Caco-2 (cell line): ENCODE data around the gene RNF223. TPM values are rescaled to one million over a fixed set of nuclear protein-coding genes. Genes with fewer than 3 reads are reported as not detected.

ENCODE experiments used
- total RNA-seq: library from RNA; stranded (reverse); gene quantifications from 2 replicates; pipeline ENCODE4 v1.2.3, GENCODE V29; 2022

RNF223 gene
- total RNA-seq, 1 experiment from 2014 or later, result 0.57 TPM

Other genes starting within 250 kb of the RNF223 start
- 0.54 and 0.63 TPM in 2 replicates for gene SAMD11, start 150.4 kb downstream of the RNF223 start, total RNA-seq
- gene NOC2L, start 115.0 kb downstream of the RNF223 start, total RNA-seq, result 93.4 and 94.1 TPM in 2 replicates
- gene KLHL17, start 113.7 kb downstream of the RNF223 start, total RNA-seq, result 33.1 and 34.4 TPM in 2 replicates
- gene PLEKHN1, start 107.8 kb downstream of the RNF223 start, total RNA-seq, result 3.1 and 4.0 TPM in 2 replicates
- gene PERM1, start 92.2 kb downstream of the RNF223 start, total RNA-seq, result 0.18 and 0.65 TPM in 2 replicates
- 45.5 and 53.8 TPM in 2 replicates for gene HES4, start 74.2 kb downstream of the RNF223 start, total RNA-seq
- 55.5 and 63.1 TPM in 2 replicates for gene ISG15, start 60.8 kb downstream of the RNF223 start, total RNA-seq
- 176 and 188 TPM in 2 replicates for gene AGRN, start 54.2 kb downstream of the RNF223 start, total RNA-seq
- 12.9 and 14.0 TPM in 2 replicates for gene C1orf159, start 41.8 kb upstream of the RNF223 start, total RNA-seq
- 0.29 and 1.2 TPM in 2 replicates for gene TTLL10, start 99.6 kb upstream of the RNF223 start, total RNA-seq
- gene TNFRSF18, start 132.3 kb upstream of the RNF223 start, total RNA-seq, result not detected in 2 replicates
- not detected in 2 replicates for gene TNFRSF4, start 139.8 kb upstream of the RNF223 start, total RNA-seq
- gene SDF4, start 157.7 kb upstream of the RNF223 start, total RNA-seq, result 138 and 140 TPM in 2 replicates
- gene B3GALT6, start 157.9 kb upstream of the RNF223 start, total RNA-seq, result 24.8 and 25.3 TPM in 2 replicates
- 3.4 and 3.7 TPM in 2 replicates for gene C1QTNF12, start 172.4 kb upstream of the RNF223 start, total RNA-seq
- gene UBE2J2, start 199.5 kb upstream of the RNF223 start, total RNA-seq, result 57.2 and 62.7 TPM in 2 replicates
- gene SCNN1D, start 206.1 kb upstream of the RNF223 start, total RNA-seq, result 1.0 and 2.8 TPM in 2 replicates
- 46.6 and 48.5 TPM in 2 replicates for gene ACAP3, start 233.6 kb upstream of the RNF223 start, total RNA-seq
- gene PUSL1, start 234.3 kb upstream of the RNF223 start, total RNA-seq, result 39.8 and 43.8 TPM in 2 replicates